Prostate gland (tissue), 2 donors: ENCODE results near the gene RIMS3. TPM values are rescaled to one million over a fixed set of nuclear protein-coding genes. Genes with fewer than 3 reads are reported as not detected.

Experiments
- DNase-seq: peaks from one replicate; pipeline ENCODE4 v3.0.0-alpha.2; 2019; ENCODE audit warnings: low spot score
- H3K27ac ChIP-seq, 2 donors: fragments of 200-600 bp; sonication (generic); 2 replicates each; pipeline ENCODE4 v1.5.1; 2017 to 2019
- H3K27me3 ChIP-seq: fragments of 200-600 bp; sonication (generic); replicated peaks from 2 replicates; pipeline ENCODE4 v1.5.1; 2019; ENCODE audit not compliant: insufficient read depth
- H3K36me3 ChIP-seq, 2 donors: fragments of 200-600 bp; sonication (generic); 1 replicate in 1 of 2; 2 replicates in 1 of 2; pipeline versions ENCODE4 v1.5.1 to v1.8.1; 2017 to 2019
- H3K4me1 ChIP-seq: fragments of 200-600 bp; sonication (generic); replicated peaks from 2 replicates; pipeline ENCODE4 v1.5.1; 2019
- H3K4me3 ChIP-seq, 2 donors: fragments of 200-600 bp; sonication (generic); 2 replicates each; pipeline ENCODE4 v1.5.1; 2017 to 2019
- H3K9me3 ChIP-seq: fragments of 200-600 bp; sonication (generic); 2 replicates; pipeline ENCODE4 v1.5.1; 2017
- POLR2A ChIP-seq: fragments of 450-650 bp; IDR thresholded peaks from one replicate; pipeline ENCODE4 v1.6.1; 2016; ENCODE audit warnings: antibody characterized with exemption, mild to moderate bottlenecking
- POLR2AphosphoS5 ChIP-seq: sonication (generic); formaldehyde crosslinking; IDR thresholded peaks from one replicate; pipeline ENCODE4 v1.6.1; 2017; ENCODE audit warnings: antibody characterized with exemption
- WGBS: methylation state at CpG from one replicate; pipeline ENCODE4 v1.1.5; 2018; 5-methylcytosine and 5-hydroxymethylcytosine counted together
- intact Hi-C: fragments of 100-400 bp; cut with DNase I; formaldehyde crosslinking; loops from one replicate; pipeline ENCODE4 v1.14.2; 2022
- total RNA-seq, 2 donors: library from RNA; depleted of rRNA; stranded (reverse); fragments of >200 nt; gene quantifications; one replicate each; pipeline ENCODE4 v1.1.0, GENCODE V29; 2016
- TF ChIP-seq, protein P1 (sequence below), 4 experiments: fragments of 200-600 bp in 2 of 4; fragments of 450-650 bp in 2 of 4; sonication (generic) in 2 of 4; IDR thresholded peaks; 1 replicate in 3 of 4; 2 replicates in 1 of 4; pipeline ENCODE4 v1.5.1; 2016 to 2019; ENCODE audit warnings: antibody characterized with exemption in 4 of 4, mild to moderate bottlenecking in 2 of 4, moderate library complexity in 2 of 4

The RIMS3 gene
- 10 to 100 TPM in 1 of 2 donors, 1 to 10 TPM in 1; 3.0 to 10.5 TPM for total RNA-seq

DNA sequence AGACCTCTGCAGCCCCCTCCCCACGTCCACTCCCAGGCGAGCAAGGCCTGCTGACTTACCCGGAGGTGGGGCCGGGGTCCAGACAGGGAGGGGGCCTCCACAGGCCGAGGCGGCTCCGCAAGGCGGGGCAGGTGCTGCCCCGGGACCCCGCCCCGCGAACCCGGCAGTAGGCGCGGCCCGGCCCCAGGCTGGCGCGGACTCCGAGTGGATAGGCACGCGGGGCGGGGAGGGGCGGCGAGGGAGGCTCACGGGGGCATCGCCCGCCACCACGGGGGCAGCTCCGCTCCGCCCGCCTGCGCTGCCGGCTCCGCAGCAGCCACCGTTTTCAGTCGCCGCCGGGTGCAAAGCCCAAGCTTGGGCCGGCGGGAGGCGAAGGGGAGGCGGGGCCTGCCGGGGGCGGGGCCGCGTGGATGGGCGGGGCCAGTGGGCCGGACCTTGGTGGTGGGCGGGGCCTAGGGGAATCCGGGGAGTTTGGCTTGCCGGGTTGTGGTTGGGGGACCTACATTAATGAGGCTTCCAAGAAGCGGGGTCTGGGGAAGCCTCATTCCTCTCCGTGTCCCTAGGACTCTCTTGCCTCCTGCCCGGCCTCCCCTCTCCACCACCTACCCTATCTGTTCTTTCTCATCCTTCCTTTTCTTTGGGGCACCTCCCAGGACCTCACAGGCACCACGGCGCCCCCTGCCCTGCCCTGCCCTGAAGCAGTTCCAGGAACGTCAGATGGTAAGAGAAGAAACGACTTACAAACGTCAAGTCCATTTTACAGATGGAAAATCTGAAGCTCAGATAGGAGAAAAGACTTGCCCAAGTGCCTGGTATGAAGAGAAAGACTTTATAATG is at the start of gene RIMS3:
Gene RIMS3, minus strand, starts transcription at position 348 of the 837 bp plus-strand sequence. CDS start 23,757 bp downstream, outside the sequence.
- Histone ChIP-seq H3K9me3 (no peaks in the 10 kb centered on the region), H3K4me3 (peak within 1 kb of the TSS; percentile 53 to 59), H3K27ac (peak within 1 kb of the TSS; percentile 16 to 53), H3K27me3 (no peaks in the 10 kb centered on the region), H3K36me3 (no peaks in the 10 kb centered on the region), H3K4me1 (peaks cover 5% of the 10 kb centered on the region)
- WGBS: 5% methylated on average over 14 of the region's 59 CpGs
- intact Hi-C loops: no loop called here
- peak; percentile 68 for DNase-seq
- TF ChIP-seq POLR2AphosphoS5: no peak
- no peak for TF ChIP-seq POLR2A
- TF ChIP-seq, protein P1, sequence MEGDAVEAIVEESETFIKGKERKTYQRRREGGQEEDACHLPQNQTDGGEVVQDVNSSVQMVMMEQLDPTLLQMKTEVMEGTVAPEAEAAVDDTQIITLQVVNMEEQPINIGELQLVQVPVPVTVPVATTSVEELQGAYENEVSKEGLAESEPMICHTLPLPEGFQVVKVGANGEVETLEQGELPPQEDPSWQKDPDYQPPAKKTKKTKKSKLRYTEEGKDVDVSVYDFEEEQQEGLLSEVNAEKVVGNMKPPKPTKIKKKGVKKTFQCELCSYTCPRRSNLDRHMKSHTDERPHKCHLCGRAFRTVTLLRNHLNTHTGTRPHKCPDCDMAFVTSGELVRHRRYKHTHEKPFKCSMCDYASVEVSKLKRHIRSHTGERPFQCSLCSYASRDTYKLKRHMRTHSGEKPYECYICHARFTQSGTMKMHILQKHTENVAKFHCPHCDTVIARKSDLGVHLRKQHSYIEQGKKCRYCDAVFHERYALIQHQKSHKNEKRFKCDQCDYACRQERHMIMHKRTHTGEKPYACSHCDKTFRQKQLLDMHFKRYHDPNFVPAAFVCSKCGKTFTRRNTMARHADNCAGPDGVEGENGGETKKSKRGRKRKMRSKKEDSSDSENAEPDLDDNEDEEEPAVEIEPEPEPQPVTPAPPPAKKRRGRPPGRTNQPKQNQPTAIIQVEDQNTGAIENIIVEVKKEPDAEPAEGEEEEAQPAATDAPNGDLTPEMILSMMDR (IDR thresholded peaks at IDR 0.05): peak in 1 of 4 experiments; percentile 5

DNA sequence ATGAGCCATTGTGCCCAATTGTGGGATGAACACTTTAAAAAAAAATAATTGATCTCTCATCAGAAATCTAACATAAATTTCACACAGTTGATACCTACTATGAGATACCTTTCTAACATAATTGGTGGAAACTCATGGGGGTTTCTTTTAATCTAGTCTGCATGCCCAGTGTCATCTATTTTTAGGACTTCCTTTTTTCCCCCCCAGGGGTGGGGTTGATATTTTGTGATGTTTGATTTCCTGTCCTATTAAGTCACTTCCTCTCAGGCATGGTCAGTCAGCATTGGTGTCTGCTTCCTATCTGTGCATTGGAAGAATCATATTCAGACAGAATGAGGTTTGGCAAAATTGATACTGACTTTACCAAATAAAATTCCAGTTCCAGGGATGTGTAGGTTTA is 47.5 kb upstream of the RIMS3 start:
- intact Hi-C loops: no loop called here
- no peaks in the 10 kb centered on the region for H3K36me3 ChIP-seq
- H3K4me1 ChIP-seq: no peaks in the 10 kb centered on the region
- no peaks in the 10 kb centered on the region for H3K9me3 ChIP-seq
- TF ChIP-seq POLR2A: no peak
- TF ChIP-seq, protein P1 (IDR thresholded peaks at IDR 0.05): no peak
- TF ChIP-seq POLR2AphosphoS5: peak; percentile 13
- H3K4me3 ChIP-seq: no peak overlapping the region
- no peaks in the 10 kb centered on the region for H3K27me3 ChIP-seq
- peak overlapping the region; percentile 1 to 3 for H3K27ac ChIP-seq
- DNase-seq: no peak

DNA sequence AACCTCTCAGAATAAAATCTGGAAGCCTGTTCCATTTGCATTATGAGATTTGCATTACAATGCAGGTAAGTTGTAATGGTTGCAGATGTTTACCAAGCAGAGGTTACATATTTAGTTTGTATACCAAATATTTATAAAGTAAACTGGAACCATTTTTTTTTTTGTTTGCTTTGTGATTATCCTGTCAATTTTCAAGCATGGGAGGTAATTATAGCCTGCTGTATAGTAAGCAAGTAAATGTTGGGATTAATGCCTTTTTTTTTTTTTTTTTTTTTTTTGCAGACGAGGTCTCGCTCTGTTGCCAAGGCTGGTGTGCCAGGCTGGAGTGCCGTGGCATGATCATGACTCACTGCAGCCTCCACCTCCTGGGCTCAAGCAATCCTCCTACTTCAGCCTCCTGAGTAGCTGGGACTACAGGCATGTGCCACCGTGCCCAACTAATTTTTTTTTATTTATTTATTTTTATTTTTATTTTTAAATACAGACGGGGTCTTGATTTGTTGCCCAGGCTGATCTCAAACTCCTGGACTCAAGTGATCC is 47.0 kb upstream of the RIMS3 start:
- H3K36me3 ChIP-seq: no peaks in the 10 kb centered on the region
- intact Hi-C loops: no loop called here
- H3K4me3 ChIP-seq: no peak overlapping the region
- TF ChIP-seq, protein P1 (IDR thresholded peaks at IDR 0.05): no peak
- TF ChIP-seq POLR2A (no peak), POLR2AphosphoS5 (no peak)
- H3K9me3 ChIP-seq: no peaks in the 10 kb centered on the region
- 64% methylated on average over 5 of the region's 5 CpGs for WGBS
- H3K27me3 ChIP-seq: no peaks in the 10 kb centered on the region
- no peaks in the 10 kb centered on the region for H3K4me1 ChIP-seq
- DNase-seq: no peak
- H3K27ac ChIP-seq: peak overlapping the region; percentile 3 to 62

DNA sequence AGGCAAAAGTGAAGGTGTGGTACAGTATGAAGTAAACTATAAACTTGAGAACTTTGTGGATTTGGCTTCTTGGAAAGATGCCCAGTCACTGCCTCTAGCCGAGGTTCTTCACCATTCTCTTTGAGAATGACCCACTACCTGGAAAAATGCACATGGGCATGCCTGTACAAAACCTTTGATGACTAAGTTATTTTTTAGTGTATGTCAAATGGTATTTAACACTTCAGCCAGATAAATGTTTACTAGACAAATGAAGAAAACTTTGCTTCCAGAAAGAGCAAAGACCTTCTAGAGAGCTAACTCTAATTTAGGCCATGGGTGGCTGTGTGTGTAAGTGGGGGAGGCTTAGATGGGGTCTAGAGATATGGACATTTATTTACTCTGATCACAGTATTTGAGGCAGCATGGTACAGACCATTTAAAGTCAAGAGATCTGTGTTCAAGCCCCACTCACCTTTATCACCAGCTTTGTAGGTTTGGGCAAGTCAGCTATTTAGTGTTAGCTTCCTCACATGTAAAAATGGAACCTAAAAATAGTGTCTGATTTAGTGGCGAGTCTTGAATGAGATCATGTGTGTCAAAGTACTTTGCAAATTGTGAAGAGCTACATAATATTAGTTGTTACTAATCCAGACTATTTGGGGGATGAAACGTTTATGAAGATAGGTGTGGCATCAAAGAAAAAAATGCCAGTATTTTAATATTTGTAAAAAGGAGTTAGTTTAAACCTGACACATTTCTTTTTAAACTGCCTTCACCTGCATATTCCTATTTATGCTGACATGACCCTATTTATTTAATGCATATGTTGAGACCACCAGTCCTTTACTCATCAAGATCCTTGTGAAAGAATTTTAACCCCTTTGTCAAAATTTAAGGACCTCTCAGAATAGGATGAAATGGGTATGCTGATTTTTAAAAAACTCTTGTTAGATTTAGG is 46.3 kb upstream of the RIMS3 start:
- TF ChIP-seq POLR2A (no peak), POLR2AphosphoS5 (no peak)
- TF ChIP-seq, protein P1 (IDR thresholded peaks at IDR 0.05): no peak
- intact Hi-C loops: no loop called here
- DNase-seq: peak; percentile 46
- Histone ChIP-seq H3K9me3 (no peaks in the 10 kb centered on the region), H3K27me3 (no peaks in the 10 kb centered on the region), H3K27ac (peak overlapping the region; percentile 62 to 67), H3K4me3 (no peak overlapping the region), H3K4me1 (no peaks in the 10 kb centered on the region), H3K36me3 (no peaks in the 10 kb centered on the region)
- WGBS: 10% methylated on average over 3 of the region's 3 CpGs
